Adipose tissue (tissue), 3 donors: Measurements from ENCODE around the gene ZBTB17. TPM values are rescaled to one million over a fixed set of nuclear protein-coding genes. Genes with fewer than 3 reads are reported as not detected.
"Not testable (repeated sequence)": the region's sequence is repeated elsewhere in the genome, so short reads cannot be mapped to it uniquely, and the experiment has no call there.

Experiments
- H3K27ac ChIP-seq: one replicate; pipeline ENCODE4 v1.5.1; 2013; ENCODE audit warnings: low read depth, low read length
- WGBS, 3 donors: extraction: QIAGEN DNeasy Blood & Tissue Kit; methylation state at CpG; one replicate each; pipeline ENCODE4 v1.1.7; 2013; 5-methylcytosine and 5-hydroxymethylcytosine counted together
- polyA plus RNA-seq, 3 donors: library from polyadenylated mRNA; stranded (reverse); fragments of 200-250 nt; gene quantifications; one replicate each; pipeline ENCODE4 v1.2.3, GENCODE V29; 2013
- donor health status: healthy with polysubstance abuse.
- donor health status: Bipolar disorder and iron deficiency.
- donor health status: healthy.

The ZBTB17 gene
- polyA plus RNA-seq, 3 donors, result 23.9 to 36.2 (median 33.9) TPM

DNA sequence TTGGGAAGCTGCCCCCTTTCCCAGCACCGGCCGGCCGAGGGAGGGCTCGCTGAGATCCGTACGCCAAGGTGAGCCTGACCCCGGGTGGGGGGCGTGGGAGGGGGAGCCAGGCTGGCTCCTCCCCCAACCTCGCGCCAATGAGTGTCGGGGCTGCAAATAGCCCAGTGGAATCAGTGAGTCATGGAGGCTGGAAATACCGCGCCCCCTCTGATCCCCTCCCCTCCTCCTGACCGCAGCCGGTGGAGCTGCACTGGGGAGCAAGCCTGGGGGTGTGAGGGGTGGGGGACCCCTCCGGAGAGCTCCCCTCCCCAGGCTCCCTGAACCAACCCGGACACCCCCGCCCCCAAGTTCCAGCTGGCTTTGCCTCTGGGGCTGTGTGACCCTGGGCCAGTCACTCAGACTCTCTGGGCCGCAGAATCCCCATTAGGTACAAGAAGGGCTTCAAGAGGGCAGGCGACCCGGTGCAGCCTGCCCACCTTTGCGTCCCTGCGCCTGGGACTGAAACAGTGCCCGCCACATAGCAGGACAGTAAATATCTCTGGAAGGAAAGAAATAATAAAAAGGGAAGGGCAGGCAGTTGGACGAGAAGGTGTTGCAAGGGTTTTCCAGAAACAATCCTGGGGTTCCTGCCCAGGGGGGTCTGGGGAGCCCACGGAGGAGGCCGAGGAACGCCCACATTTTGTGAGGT lies 37.5 kb upstream of the ZBTB17 start:
- no peak overlapping the region for H3K27ac ChIP-seq
- WGBS, 3 donors, result 25 to 26% (median 26%) methylated on average over 25 to 28 of the region's 28 CpGs

DNA sequence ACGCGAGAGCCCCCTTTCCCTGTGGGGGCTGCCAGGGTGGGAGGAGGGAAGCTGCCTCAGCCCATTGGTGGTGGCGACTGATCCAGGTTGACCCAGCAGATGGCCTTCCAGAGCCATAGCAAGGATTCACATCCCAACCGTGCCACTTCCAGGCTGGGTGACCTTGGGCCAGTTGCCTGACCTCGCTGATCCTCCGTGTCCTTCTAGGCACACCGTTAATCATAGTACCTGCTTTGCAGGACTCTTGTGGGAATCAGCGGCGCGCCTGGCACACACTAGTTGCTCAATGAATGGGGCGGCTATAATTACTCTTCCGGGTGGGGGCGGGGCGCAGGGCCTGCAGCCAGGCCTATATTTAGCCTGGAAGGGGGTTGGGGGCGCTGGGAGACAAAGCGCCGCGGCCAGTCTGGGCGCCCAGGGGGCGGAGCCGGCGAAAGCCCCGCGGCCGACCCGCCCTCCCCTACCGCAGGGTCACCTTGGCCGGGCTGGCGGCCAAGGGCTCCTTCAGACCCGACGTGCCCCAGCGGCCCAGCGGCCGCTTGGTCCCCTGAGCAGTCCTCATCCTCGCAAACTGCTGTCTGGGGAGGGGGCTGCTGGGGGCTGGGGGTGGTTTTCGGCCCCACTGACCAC lies 36.8 kb upstream of the ZBTB17 start:
- 2 to 5% (median 3%) methylated on average over 35 to 36 of the region's 36 CpGs for WGBS, 3 donors
- no peak overlapping the region for H3K27ac ChIP-seq

DNA sequence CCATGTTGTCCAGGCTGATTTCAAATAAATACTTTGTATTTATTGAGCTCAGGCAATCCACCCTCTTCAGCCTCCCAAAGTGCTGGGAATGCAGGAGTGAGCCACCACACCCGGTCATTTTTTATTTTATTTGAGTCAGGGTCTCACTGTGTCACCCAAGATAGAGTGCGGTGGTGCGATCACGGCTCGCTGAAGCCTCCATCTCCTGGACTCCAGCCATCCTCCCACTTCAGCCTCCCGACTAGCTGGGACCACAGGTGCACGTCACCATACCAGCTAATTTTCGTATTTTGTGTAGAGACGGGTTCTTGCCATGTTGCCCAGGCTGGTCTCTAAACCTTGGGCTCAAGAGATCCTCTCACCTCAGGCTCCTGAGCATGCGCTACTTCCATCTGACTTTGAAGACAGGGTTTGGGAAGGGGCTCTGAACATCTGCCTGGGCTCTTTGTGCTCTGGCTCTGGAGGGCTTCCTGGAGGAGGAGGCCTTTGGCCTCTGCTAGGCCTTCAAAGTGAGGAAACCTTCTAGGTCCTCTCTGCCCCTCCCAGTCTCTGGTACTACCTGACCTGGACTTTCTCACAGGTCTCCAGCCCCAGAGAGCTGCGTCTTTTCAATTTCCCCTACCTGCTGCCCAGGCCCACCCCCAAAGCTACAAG lies 36.2 kb upstream of the ZBTB17 start:
- WGBS, 3 donors, result 91 to 93% (median 91%) methylated on average over 11 of the region's 11 CpGs
- H3K27ac ChIP-seq, result no peak overlapping the region

DNA sequence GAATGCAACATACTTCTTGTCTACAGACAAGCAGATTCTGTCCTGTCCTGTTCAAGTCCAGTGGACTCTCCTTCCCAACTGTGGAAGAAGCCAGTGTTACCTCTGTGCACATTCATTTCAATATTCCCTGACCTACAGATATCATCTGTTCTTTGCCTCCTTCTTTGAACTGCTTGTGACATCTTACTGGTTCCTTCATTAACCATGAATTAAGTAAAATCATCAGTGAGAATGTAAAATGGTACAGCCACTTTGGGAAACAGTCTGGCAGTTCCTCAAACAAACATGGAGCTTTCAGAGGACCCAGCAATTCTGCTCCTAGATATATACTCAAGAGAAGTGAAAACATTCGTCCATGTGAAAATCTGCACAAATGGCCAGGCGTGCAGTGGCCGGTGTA lies 34.9 kb upstream of the ZBTB17 start:
- 96 to 97% (median 97%) methylated on average over 3 of the region's 3 CpGs for WGBS, 3 donors
- no peak overlapping the region for H3K27ac ChIP-seq

DNA sequence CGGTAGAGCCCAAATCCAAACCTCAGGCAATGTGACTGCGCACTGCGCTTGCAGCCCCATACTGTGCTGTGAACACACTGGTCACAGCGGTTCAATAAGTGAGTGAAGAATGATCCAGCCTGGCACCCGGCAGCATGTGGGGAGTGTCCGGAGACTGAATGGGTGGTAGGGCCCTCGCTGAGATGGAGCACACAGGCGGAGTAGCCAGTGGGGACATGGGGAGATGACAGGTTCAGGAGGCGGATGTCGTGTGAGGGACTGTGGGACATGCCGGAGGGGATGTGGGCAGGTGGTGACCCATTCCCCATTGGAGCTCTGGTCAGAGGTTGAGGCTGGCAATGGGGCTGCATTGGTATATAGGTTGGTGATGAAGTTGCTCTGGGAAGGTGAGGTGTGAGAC lies 33.8 kb upstream of the ZBTB17 start:
- H3K27ac ChIP-seq, result no peak overlapping the region
- WGBS, 3 donors, result 84 to 93% (median 90%) methylated on average over 11 of the region's 11 CpGs

DNA sequence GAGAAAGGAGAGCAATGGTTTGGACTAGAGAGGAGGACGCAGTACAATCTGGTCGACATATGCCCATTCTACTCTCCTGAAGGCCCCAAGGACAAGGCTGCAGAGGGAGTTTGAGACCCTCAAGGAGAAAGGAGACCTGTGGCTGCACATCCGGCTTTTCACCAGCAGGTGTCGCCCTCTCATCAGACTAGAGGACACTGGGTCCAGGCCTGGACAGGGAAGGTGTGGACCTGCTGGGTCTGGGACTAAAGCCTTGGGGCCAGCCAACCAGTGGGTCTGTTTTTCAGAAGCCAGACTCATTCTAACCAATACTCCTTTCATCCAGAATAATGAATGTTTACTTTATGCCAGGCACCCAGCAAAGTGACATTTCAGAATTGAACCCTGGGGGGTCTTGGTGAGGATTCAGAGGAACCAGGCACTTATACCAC lies 33.1 kb upstream of the ZBTB17 start:
- WGBS, 3 donors, result 3 to 5% (median 5%) methylated on average over 4 of the region's 4 CpGs
- H3K27ac ChIP-seq, result no peak overlapping the region

DNA sequence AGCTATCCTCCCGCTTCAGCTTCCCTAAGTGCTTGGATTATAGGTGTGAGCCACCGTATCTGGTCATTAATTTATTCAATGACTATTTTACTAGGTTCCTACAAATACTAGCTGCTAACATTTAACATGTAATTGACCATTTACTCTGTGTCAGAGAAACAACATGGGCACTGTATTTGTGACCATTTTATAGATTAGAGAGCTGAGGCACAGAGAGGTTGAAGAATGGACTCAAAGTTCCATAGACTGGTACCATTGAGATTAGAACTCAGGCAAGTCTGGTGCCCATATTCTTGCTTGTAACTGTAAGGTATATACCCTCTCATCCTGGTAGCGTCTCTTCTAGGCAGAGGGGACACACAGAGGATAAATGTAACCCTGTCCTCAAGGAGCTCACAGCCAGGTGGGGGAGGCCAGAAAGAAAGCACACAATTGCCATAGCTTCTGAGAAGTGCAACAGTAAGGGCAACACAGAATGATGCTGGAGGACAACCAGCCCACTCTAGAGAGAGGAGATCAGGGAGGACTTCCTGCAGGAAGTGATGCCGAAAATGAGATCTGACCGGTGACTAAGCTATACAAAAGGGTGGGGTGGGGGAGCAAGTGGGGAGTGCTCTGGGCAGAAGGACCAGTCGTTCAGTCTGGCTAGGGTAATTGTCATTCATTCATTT lies 31.9 kb upstream of the ZBTB17 start:
- H3K27ac ChIP-seq, result no peak overlapping the region
- 74 to 77% (median 76%) methylated on average over 6 of the region's 6 CpGs for WGBS, 3 donors

DNA sequence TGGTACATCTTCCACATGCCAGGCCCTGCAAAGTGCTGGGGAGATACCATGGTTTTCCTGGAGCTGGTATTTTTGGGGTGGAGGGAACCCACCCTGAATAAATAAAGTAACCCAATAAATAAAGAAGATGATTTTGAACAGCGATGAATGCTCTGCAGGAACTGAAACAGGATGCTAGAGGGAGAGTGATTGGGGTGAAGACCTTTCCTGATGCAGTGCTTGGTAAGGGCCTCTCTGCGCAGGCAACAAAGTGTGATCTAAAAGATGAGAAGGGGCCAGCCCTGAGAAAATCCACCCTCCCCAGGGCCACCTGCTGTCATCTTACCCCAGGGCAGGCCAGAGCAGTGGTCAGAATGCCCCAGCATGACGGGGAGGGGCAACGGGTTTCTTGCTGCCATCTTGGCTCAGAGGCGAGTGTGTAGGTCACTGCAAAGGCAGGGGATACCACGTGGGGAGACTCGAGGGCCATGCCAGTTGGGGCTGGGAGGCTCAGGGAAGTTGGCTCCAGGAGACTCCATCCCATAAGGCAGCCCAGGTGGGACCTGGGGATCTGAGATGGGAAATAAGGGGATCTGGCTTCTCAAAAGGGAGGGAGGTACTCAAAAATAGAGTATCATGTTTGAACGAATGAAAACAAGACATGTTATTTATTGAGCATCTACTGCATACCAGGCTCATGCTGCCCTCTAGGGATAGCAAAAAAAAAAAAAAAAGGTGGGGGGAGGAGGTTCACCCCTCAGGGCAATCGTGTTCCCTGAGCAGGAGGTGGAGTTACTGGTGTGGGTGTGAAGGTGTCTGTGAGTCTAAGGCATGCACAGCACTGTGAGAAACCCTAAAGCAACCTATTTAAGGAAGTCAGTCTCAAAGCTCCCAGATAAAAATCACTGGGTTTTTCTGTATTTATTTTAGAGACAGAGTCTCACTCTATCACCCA lies 30.9 kb upstream of the ZBTB17 start:
- 65 to 68% (median 67%) methylated on average over 9 of the region's 9 CpGs for WGBS, 3 donors
- no peak overlapping the region for H3K27ac ChIP-seq

DNA sequence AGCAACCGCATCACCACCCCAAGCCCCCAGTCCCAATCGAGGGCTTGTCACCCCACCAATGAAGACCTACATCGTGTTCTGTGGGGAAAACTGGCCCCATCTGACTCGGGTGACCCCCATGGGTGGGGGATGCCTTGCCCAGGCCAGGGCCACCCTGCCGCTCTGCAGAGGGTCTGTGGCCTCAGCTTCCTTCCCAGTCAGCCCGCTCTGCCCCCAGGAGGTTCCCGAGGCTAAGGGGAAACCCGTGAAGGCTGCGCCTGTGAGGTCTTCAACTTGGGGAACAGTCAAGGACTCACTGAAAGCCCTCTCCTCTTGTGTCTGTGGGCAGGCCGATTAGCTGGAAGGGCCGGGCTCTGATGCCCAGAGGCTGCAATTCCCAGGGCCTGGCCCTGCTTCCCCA lies 30.1 kb upstream of the ZBTB17 start:
- H3K27ac ChIP-seq, result no peak overlapping the region
- 72 to 85% (median 79%) methylated on average over 11 of the region's 11 CpGs for WGBS, 3 donors

DNA sequence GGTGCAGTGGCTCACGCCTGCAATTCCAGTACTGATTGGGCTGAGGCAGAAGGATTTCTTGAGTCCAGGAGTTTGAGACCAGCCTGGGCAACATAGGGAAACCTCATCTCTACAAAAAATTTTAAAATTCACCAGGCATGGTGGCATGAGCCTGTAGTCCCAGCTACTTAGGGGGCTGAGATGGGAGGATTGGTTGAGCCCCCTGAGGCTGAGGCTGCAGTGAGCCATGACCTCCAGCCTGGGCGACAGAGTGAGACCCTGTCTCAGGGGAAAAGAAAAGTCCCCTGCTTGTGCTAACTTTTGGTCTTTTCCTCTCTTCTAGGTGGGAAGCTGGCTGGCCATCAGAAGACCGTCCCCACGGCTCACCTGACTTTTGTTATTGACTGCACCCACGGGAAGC lies 29.7 kb upstream of the ZBTB17 start:
- WGBS, 3 donors, result 84 to 95% (median 85%) methylated on average over 5 of the region's 5 CpGs
- no peak overlapping the region for H3K27ac ChIP-seq

DNA sequence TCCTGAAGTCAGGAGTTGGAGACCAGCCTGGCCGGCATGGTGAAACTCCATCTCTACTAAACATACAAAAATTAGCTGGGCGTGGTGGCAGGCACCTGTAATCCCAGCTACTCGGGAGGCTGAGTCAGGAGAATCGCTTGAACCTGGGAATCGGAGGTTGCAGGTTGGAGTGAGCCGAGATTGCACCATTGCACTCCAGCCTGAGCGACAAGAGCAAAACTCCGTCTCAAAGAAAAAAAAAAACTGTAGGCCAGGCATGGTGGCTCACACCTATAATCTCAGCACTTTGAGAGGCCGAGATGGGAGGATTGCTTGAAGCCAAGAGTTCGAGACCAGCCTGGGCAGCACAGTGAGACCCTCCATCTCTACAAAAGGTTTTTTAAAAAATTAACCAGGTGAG lies 25.4 kb upstream of the ZBTB17 start:
- WGBS, 3 donors, result 80 to 93% (median 86%) methylated on average over 10 of the region's 10 CpGs
- not testable (repeated sequence) for H3K27ac ChIP-seq

DNA sequence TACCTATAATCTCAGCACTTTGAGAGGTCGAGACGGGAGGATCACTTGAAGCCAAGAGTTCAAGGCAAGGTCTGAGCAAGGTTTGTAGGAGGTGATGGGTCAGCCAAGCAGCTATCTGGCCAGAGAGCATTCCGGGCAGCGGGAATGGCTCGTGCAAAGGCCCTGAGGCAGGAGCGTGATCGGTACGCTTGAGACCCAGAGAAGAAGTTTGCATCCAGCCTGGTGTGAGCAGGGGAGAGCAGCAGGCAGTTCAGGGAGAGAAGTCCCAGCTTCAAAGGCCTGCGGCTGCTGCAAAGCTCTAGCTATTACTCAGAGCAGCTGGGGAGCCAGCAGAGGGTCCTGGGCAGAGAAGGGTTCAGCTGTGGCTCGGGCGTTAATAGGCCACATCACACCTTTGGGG lies 23.0 kb upstream of the ZBTB17 start:
- 94 to 96% (median 96%) methylated on average over 11 of the region's 11 CpGs for WGBS, 3 donors
- no peak overlapping the region for H3K27ac ChIP-seq

DNA sequence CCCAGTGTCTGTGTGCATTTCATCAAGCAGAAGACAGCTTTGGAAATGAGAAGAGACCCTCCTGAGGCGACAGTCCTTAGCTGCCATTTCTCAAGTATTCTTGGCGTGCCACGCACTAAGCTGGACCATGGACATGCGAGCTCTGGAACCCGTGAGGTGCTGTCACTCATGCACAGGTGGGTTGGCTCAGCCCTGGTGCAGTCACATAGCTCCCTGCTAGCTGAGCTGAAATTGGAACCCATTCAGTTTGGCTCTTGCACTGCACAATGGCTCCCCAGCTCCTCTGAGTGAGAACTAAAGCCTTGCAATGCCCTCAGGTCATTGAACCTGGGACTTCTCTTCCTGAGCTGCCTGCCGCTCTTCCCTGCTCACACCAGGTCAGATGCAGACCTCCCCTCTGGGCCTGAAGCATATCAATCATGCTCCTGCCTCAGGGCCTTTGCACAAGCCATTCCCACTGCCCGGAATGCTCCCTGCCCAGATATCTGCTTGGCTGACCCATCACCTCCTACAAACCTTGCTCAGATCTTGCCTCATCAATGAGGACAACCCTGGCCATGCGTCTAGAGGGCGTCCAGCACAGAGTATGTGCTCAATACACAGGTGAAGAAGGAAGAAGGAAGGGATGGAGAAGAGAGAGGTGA lies 21.9 kb upstream of the ZBTB17 start:
- 81 to 88% (median 83%) methylated on average over 9 of the region's 9 CpGs for WGBS, 3 donors

DNA sequence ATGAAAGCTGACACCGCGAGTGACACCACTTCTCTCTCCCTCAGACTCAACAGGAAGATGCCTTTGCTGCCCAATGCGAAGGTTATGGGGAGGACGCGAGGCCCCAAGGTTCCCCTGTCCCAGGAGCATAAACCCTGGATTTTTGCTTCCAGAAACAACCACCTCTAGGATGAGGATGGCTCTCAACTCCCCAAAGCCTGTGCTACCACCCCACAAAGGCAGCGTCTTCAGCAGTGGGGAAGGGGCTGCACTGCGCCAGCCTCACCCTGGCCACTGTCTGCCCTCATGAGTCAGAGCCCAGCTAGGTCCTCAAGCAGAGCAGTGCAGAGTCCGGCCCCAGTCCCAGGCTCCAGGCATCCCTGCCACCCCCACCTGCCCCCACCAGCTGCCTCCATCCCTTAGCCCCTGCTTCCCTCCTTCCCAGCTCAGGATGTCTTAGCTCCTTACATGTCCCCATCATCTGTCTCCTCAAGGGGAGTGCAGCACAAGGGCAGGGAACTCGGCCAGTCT lies 21.2 kb upstream of the ZBTB17 start:
- WGBS, 3 donors, result 85 to 88% (median 85%) methylated on average over 9 of the region's 9 CpGs
- no peak overlapping the region for H3K27ac ChIP-seq

More for the DNA sequence above, 21.9 kb upstream of the ZBTB17 start:
- no peak overlapping the region for H3K27ac ChIP-seq

DNA sequence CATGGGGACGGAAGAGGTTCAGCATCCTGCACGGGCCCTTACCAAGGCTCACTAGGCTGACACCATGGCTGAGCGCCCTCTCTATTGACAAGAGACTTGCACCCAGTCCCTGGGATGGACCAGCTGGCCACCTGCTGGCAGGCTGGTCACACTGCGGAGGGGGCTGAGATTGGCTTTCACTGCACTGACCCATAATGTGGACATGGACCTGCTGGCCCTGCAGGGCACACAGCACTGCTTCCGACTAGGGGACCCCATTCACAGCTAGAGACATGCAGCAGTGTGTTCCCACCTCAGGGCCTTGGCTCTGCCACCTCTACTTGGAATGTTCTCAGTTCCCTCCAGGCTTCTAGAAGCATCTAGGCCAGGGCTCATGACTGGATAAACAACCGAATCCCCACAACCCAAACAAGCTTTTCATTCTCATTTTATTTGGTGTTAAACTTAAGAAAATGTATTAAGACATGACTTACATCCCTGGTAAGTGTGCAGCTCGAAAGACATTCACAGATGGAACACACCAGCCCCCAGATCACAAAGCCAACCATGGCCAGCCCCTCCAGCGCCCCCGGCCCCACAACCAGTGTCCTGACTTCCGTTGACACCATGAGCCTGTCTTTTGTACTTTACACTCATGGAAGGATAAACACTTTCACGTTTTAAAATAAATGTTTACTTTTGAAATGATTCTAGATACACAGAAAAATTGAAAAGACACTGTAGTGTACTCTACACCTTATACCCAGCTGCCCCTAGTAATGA lies 18.9 kb upstream of the ZBTB17 start:
- WGBS, 3 donors, result 54 to 65% (median 62%) methylated on average over 11 of the region's 11 CpGs
- no peak overlapping the region for H3K27ac ChIP-seq

DNA sequence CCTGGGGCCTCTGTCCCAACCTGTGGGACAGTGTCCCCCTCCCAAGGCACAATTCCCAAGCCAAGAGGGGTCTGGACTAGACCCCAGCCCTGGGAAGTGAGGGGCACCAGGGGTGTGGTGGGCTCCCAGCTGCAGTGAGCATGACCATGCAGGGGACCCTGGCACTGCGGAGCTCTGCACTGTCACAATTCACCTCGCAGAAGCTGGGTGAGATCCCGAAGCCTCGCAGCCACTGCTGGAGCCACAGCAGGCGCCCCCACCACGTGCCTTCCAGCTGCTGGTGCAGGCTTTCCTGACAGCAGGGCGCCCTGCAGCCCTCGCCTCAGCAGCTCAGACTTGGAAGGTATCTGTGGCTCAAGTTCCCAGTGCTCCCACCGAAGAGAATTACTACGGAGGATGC lies 18.2 kb upstream of the ZBTB17 start:
- WGBS, 3 donors, result 88 to 93% (median 90%) methylated on average over 10 of the region's 10 CpGs
- no peak overlapping the region for H3K27ac ChIP-seq

DNA sequence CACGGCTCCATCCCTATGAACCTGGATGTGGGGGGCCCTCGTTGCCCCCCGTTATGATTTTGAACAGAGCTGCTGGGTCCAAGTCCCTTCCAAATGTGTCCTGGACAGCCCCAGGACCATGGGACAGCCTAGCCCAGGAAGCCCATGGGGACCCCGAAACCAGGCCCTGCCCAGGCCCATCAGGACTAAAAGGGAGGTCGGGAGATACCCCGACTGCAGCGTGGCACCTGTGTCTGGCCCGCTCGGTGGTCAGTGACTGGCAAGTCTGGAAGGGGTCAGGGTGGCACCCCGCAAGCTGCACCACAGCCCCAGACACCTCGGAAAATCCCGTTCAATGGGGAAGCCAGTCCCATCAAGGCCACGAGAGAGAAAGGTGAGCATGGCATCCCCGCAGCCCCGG lies 17.8 kb upstream of the ZBTB17 start:
- H3K27ac ChIP-seq, result no peak overlapping the region
- WGBS, 3 donors, result 81 to 91% (median 89%) methylated on average over 15 of the region's 15 CpGs
